MG63 (cell line): ENCODE data around the gene SHF. TPM values are rescaled to one million over a fixed set of nuclear protein-coding genes. Genes with fewer than 3 reads are reported as not detected.
"Not testable (repeated sequence)": the region's sequence is repeated elsewhere in the genome, so short reads cannot be mapped to it uniquely, and the experiment has no call there.

ENCODE experiments used
- DNase-seq: peaks from one replicate; pipeline ENCODE4 v3.0.0-alpha.2; 2020
- H3K27me3 ChIP-seq: fragments of 250-450 bp; sonication (Bioruptor Pico); 2 replicates; pipeline ENCODE4 v1.5.1; 2020; ENCODE audit warnings: mild to moderate bottlenecking, moderate library complexity
- H3K36me3 ChIP-seq: fragments of 250-450 bp; sonication (Bioruptor Pico); 2 replicates; pipeline ENCODE4 v1.5.1; 2020; ENCODE audit warnings: mild to moderate bottlenecking, moderate library complexity
- H3K4me3 ChIP-seq: fragments of 250-450 bp; sonication (Bioruptor Pico); 2 replicates; pipeline ENCODE4 v1.5.1; 2020; ENCODE audit warnings: mild to moderate bottlenecking, moderate library complexity
- H3K9me3 ChIP-seq: fragments of 250-450 bp; sonication (Bioruptor Pico); 2 replicates; pipeline ENCODE4 v1.5.1; 2020; ENCODE audit warnings: mild to moderate bottlenecking, moderate library complexity
- total RNA-seq: library from RNA; depleted of rRNA; stranded (reverse); fragments of >200 nt; shearing (Covaris generic); gene quantifications from 2 replicates; pipeline ENCODE4 v1.2.3, GENCODE V29; 2014; ENCODE audit warnings: low replicate concordance

The SHF gene
- total RNA-seq, 1 experiment from 2014 or later, result 0.33 TPM

GRCh38 chr15:45140557-45141250 is 47.1 kb downstream of the SHF start:
- H3K27me3 ChIP-seq, result no peaks in the 10 kb centered on the region
- no peak for DNase-seq
- no peaks in the 10 kb centered on the region for H3K9me3 ChIP-seq
- no peak overlapping the region for H3K4me3 ChIP-seq
- no peaks in the 10 kb centered on the region for H3K36me3 ChIP-seq

- Histone ChIP-seq H3K27me3 (no peaks in the 10 kb centered on the region), H3K4me3 (no peak overlapping the region), H3K36me3 (no peaks in the 10 kb centered on the region), H3K9me3 (no peaks in the 10 kb centered on the region)
- DNase-seq, result no peak
Measured at GRCh38 chr15:45139770-45140169, 48.0 kb downstream of the SHF start.

- Histone ChIP-seq H3K9me3 (no peaks in the 10 kb centered on the region), H3K36me3 (no peaks in the 10 kb centered on the region), H3K4me3 (no peak overlapping the region), H3K27me3 (no peaks in the 10 kb centered on the region)
- DNase-seq, result no peak
Measured at GRCh38 chr15:45138814-45139765, 48.7 kb downstream of the SHF start.

GRCh38 chr15:45137703-45138102 is 50.1 kb downstream of the SHF start:
- no peaks in the 10 kb centered on the region for H3K27me3 ChIP-seq
- no peaks in the 10 kb centered on the region for H3K36me3 ChIP-seq

GRCh38 chr15:45136378-45136764 is 51.4 kb downstream of the SHF start:
- DNase-seq, result no peak
- Histone ChIP-seq H3K4me3 (no peak overlapping the region), H3K36me3 (no peaks in the 10 kb centered on the region), H3K27me3 (no peaks in the 10 kb centered on the region), H3K9me3 (no peaks in the 10 kb centered on the region)

More at GRCh38 chr15:45137703-45138102, 50.1 kb downstream of the SHF start:
- Histone ChIP-seq H3K9me3 (no peaks in the 10 kb centered on the region), H3K4me3 (no peak overlapping the region)
- DNase-seq, result no peak

- H3K36me3 ChIP-seq, H3K4me3 ChIP-seq, H3K9me3 ChIP-seq, DNase-seq, H3K27me3 ChIP-seq: not testable (repeated sequence)
Measured at GRCh38 chr15:45135705-45136377, 51.9 kb downstream of the SHF start.

GRCh38 chr15:45134682-45135604 is 52.8 kb downstream of the SHF start:
- Histone ChIP-seq H3K36me3 (no peaks in the 10 kb centered on the region), H3K9me3 (no peaks in the 10 kb centered on the region), H3K27me3 (no peaks in the 10 kb centered on the region), H3K4me3 (no peak overlapping the region)
- no peak for DNase-seq

GRCh38 chr15:45134046-45134445 is 53.7 kb downstream of the SHF start:
- H3K27me3 ChIP-seq, result no peaks in the 10 kb centered on the region
- DNase-seq, result no peak
- H3K36me3 ChIP-seq, result no peaks in the 10 kb centered on the region

GRCh38 chr15:45133561-45133920 is 54.2 kb downstream of the SHF start:
- Histone ChIP-seq H3K27me3 (no peaks in the 10 kb centered on the region), H3K4me3 (no peak overlapping the region)
- no peak for DNase-seq

More at GRCh38 chr15:45134046-45134445, 53.7 kb downstream of the SHF start:
- no peak overlapping the region for H3K4me3 ChIP-seq
- H3K9me3 ChIP-seq, result no peaks in the 10 kb centered on the region

GRCh38 chr15:45132844-45133560 is 54.8 kb downstream of the SHF start:
- Histone ChIP-seq H3K36me3 (no peaks in the 10 kb centered on the region), H3K4me3 (no peak overlapping the region), H3K9me3 (no peaks in the 10 kb centered on the region), H3K27me3 (no peaks in the 10 kb centered on the region)
- no peak for DNase-seq

More at GRCh38 chr15:45133561-45133920, 54.2 kb downstream of the SHF start:
- H3K9me3 ChIP-seq, result no peaks in the 10 kb centered on the region
- no peaks in the 10 kb centered on the region for H3K36me3 ChIP-seq

GRCh38 chr15:45131510-45131909 is 56.3 kb downstream of the SHF start:
- no peaks in the 10 kb centered on the region for H3K27me3 ChIP-seq
- H3K4me3 ChIP-seq, result no peak overlapping the region
- no peaks in the 10 kb centered on the region for H3K36me3 ChIP-seq
- no peak for DNase-seq
- H3K9me3 ChIP-seq, result no peaks in the 10 kb centered on the region

- no peaks in the 10 kb centered on the region for H3K9me3 ChIP-seq
- no peaks in the 10 kb centered on the region for H3K36me3 ChIP-seq
- H3K4me3 ChIP-seq, result no peak overlapping the region
- no peak for DNase-seq
- H3K27me3 ChIP-seq, result no peaks in the 10 kb centered on the region
Measured at GRCh38 chr15:45130291-45131000, 57.3 kb downstream of the SHF start.

- no peaks in the 10 kb centered on the region for H3K9me3 ChIP-seq
- no peak for DNase-seq
- H3K27me3 ChIP-seq, result peaks cover 2% of the 10 kb centered on the region; the same call in 1 of the 2 replicates
- H3K4me3 ChIP-seq, result no peak within 1 kb of the TSS
- no peaks in the 10 kb centered on the region for H3K36me3 ChIP-seq
Measured at GRCh38 chr15:45129651-45130129, 58.1 kb downstream of the SHF start, which contains the start of the genes DUOX1 and DUOXA1. DUOX1 (plus strand) TSS chr15:45129994; CDS start chr15:45131967, 1,973 bp downstream. DUOXA1 (minus strand) TSS chr15:45129879; CDS start chr15:45123014, 6,865 bp downstream.

- DNase-seq, result no peak
Measured at GRCh38 chr15:45128971-45129639, 58.7 kb downstream of the SHF start.

More at GRCh38 chr15:45128971-45129639, 58.7 kb downstream of the SHF start:
- Histone ChIP-seq H3K36me3 (no peaks in the 10 kb centered on the region), H3K27me3 (peaks cover 2% of the 10 kb centered on the region; the same call in 1 of the 2 replicates), H3K9me3 (no peaks in the 10 kb centered on the region), H3K4me3 (no peak overlapping the region)
